Keratinocyte (primary cell): ENCODE measurements around the gene PRSS8.

Experiments
- CTCF ChIP-seq, 3 experiments: IDR thresholded peaks in 1 of 3; conservative IDR thresholded peaks in 1 of 3; optimal IDR thresholded peaks in 1 of 3; 2 replicates in 2 of 3; 3 replicates in 1 of 3; pipeline versions ENCODE3 to v1.5.1; 2011; ENCODE audit warnings: low read length in 3 of 3, mild to moderate bottlenecking in 3 of 3, moderate library complexity in 2 of 3, control low read depth in 1 of 3, inconsistent platforms in 1 of 3; ENCODE audit not compliant: insufficient read depth in 2 of 3; ENCODE audit errors: extremely low read depth in 1 of 3
- EZH2 ChIP-seq: IDR thresholded peaks from one replicate; pipeline ENCODE4 v1.6.1; 2012; ENCODE audit warnings: inconsistent platforms, mild to moderate bottlenecking, low read length, moderate library complexity

GRCh38 chr16:31087481-31087880 is 48.0 kb downstream of the PRSS8 start:
- no peak for TF ChIP-seq CTCF (optimal IDR thresholded peaks at IDR 0.05 in 1 of 3, IDR thresholded peaks at IDR 0.05 in 1 of 3, conservative IDR thresholded peaks at IDR 0.05 in 1 of 3; ENCODE audit: extremely low read depth in 1 of 3, insufficient read depth in 2 of 3, low read length in 3 of 3)
- TF ChIP-seq EZH2: no peak
